Amniotic stem cell (primary cell): ENCODE measurements around the gene TRERF1.

ENCODE experiments used
- DNase-seq: peaks from one replicate; lab custom pipeline; 2025; lab: John Stamatoyannopoulos, UW

Gene TRERF1

GRCh38 chr6:42306439-42307140 is 145.1 kb downstream of the TRERF1 start:
- DNase-seq = no peak

GRCh38 chr6:42304053-42304712 is 147.5 kb downstream of the TRERF1 start:
- no peak for DNase-seq

- DNase-seq = no peak
These were observed 149.3 kb downstream of the TRERF1 start for GRCh38 chr6:42302411-42302810.

- DNase-seq = no peak
These were observed 149.7 kb downstream of the TRERF1 start for GRCh38 chr6:42301986-42302385.

- no peak for DNase-seq
These were observed 151.0 kb downstream of the TRERF1 start for GRCh38 chr6:42300701-42301100.

GRCh38 chr6:42300185-42300584 is 151.5 kb downstream of the TRERF1 start:
- DNase-seq = no peak

- DNase-seq = no peak
These were observed 154.1 kb downstream of the TRERF1 start for GRCh38 chr6:42297661-42298060.

GRCh38 chr6:42296614-42297013 is 155.1 kb downstream of the TRERF1 start:
- no peak for DNase-seq

GRCh38 chr6:42295677-42296076 is 156.0 kb downstream of the TRERF1 start:
- no peak for DNase-seq

- no peak for DNase-seq
These were observed 156.5 kb downstream of the TRERF1 start for GRCh38 chr6:42295181-42295580.

GRCh38 chr6:42294759-42295158 is 157.0 kb downstream of the TRERF1 start:
- DNase-seq = peak; percentile 16

- no peak for DNase-seq
These were observed 158.2 kb downstream of the TRERF1 start for GRCh38 chr6:42293386-42293977.

- DNase-seq = peak; percentile 50
These were observed 159.6 kb downstream of the TRERF1 start for GRCh38 chr6:42292004-42292740.

GRCh38 chr6:42287756-42288155 is 164.0 kb downstream of the TRERF1 start:
- DNase-seq = no peak

GRCh38 chr6:42281570-42281969 is 170.2 kb downstream of the TRERF1 start:
- DNase-seq = no peak

GRCh38 chr6:42280966-42281533 is 170.7 kb downstream of the TRERF1 start:
- DNase-seq = no peak

GRCh38 chr6:42279966-42280629 is 171.6 kb downstream of the TRERF1 start:
- DNase-seq = no peak

- no peak for DNase-seq
These were observed 172.5 kb downstream of the TRERF1 start for GRCh38 chr6:42279144-42279781.

GRCh38 chr6:42278131-42278853 is 173.4 kb downstream of the TRERF1 start:
- no peak for DNase-seq

- DNase-seq = no peak
These were observed 175.5 kb downstream of the TRERF1 start for GRCh38 chr6:42276034-42276890.
